ENCODE measurements around the gene CCSER2. TPM values are rescaled to one million over a fixed set of nuclear protein-coding genes. Genes with fewer than 3 reads are reported as not detected.

Gene CCSER2
- polyA plus RNA-seq, 1 of the 3 experiments (the other 2 are of a cell fraction) = 8.5 TPM

- Histone ChIP-seq H3K36me3 (replicated peaks in 1 of 2; ENCODE audit: control insufficient read depth in 1 of 2, insufficient read depth in 2 of 2, low read length in 1 of 2) (peaks cover under 1 to 22% of the 10 kb centered on the region in 2 experiments), H3K4me2 (no peak overlapping the region), H4K20me1 (ENCODE audit: insufficient read depth) (no peaks in the 10 kb centered on the region), H3K9ac (no peak overlapping the region), H3K9me2 (no peaks in the 10 kb centered on the region), H3F3A (replicated peaks; ENCODE audit: insufficient read depth) (no peaks in the 10 kb centered on the region), H3K79me2 (ENCODE audit: insufficient read depth) (peaks cover 15% of the 10 kb centered on the region), H3K4me1 (ENCODE audit: control insufficient read depth in 1 of 2, insufficient read depth in 2 of 2, low read depth in 1 of 2, low read length in 1 of 2) (peaks cover 0 to 2% of the 10 kb centered on the region in 2 experiments; a peak in 1 of 4 replicates), H3K27me3 (ENCODE audit: insufficient read depth) (no peaks in the 10 kb centered on the region), H3K27ac (ENCODE audit: low read depth in 2 of 2, low read length in 1 of 2) (no peak overlapping the region), H3K4me3 (ENCODE audit: low read depth in 2 of 2, low read length in 1 of 2) (no peak overlapping the region), H3K9me3 (no peaks in the 10 kb centered on the region), H2AFZ (ENCODE audit: low read depth) (no peak overlapping the region)
- ChIA-PET CTCF (no interaction called here), POLR2A (no interaction called here)
- no peak for TF ChIP-seq POLR2AphosphoS5 (IDR thresholded peaks at IDR 0.05; ENCODE audit: low read depth, low read length)
- 96% methylated on average over 6 of the region's 6 CpGs for WGBS (ENCODE audit: low lambda C conversion rate)
- DNase-seq = no peak
Measured at GRCh38 chr10:84453303-84453702, 124.9 kb downstream of the CCSER2 start.

- CTCF ChIA-PET = interaction anchor here (0.9 kb wide), 2 partner anchors 26 to 81 kb away, joined by 3 to 4 read pairs; no protein-coding TSS in a partner anchor
- 90% methylated on average over 2 of the region's 2 CpGs for WGBS (ENCODE audit: low lambda C conversion rate)
- no peak for TF ChIP-seq USF1 (IDR thresholded peaks at IDR 0.05; ENCODE audit: borderline replicate concordance, low read depth)
- TF ChIP-seq RAD21 (IDR thresholded peaks at IDR 0.05; ENCODE audit: low read length) = no peak
- no peak for TF ChIP-seq MXI1 (IDR thresholded peaks at IDR 0.05; ENCODE audit: low read depth, low read length)
- no peak for TF ChIP-seq SMC3 (IDR thresholded peaks at IDR 0.05; ENCODE audit: low read depth, low read length)
- no peak for TF ChIP-seq REST (IDR thresholded peaks at IDR 0.05; ENCODE audit: low read depth, low read length)
- no peak for TF ChIP-seq NFIC (IDR thresholded peaks at IDR 0.05; ENCODE audit: borderline replicate concordance)
- TF ChIP-seq ZBTB33 (IDR thresholded peaks at IDR 0.05; ENCODE audit: borderline replicate concordance, low read depth) = no peak
- TF ChIP-seq CHD2 (IDR thresholded peaks at IDR 0.05; ENCODE audit: low read length, partially characterized antibody) = no peak
- Histone ChIP-seq H2AFZ (ENCODE audit: low read depth) (no peak overlapping the region), H4K20me1 (ENCODE audit: insufficient read depth) (no peaks in the 10 kb centered on the region), H3K79me2 (ENCODE audit: insufficient read depth) (peaks cover 30% of the 10 kb centered on the region), H3K9me2 (no peaks in the 10 kb centered on the region), H3K27ac (ENCODE audit: low read depth in 2 of 2, low read length in 1 of 2) (no peak overlapping the region), H3F3A (replicated peaks; ENCODE audit: insufficient read depth) (no peaks in the 10 kb centered on the region), H3K4me1 (ENCODE audit: control insufficient read depth in 1 of 2, insufficient read depth in 2 of 2, low read depth in 1 of 2, low read length in 1 of 2) (peaks cover 0 to 2% of the 10 kb centered on the region in 2 experiments; a peak in 1 of 4 replicates), H3K9ac (no peak overlapping the region), H3K4me3 (ENCODE audit: low read depth in 2 of 2, low read length in 1 of 2) (no peak overlapping the region), H3K27me3 (ENCODE audit: insufficient read depth) (no peaks in the 10 kb centered on the region), H3K9me3 (peaks cover 3% of the 10 kb centered on the region; the same call in 1 of the 2 replicates), H3K36me3 (replicated peaks in 1 of 2; ENCODE audit: control insufficient read depth in 1 of 2, insufficient read depth in 2 of 2, low read length in 1 of 2) (peaks cover 3 to 40% of the 10 kb centered on the region in 2 experiments), H3K4me2 (no peak overlapping the region)
- POLR2A ChIA-PET = no interaction called here
- no peak for DNase-seq
Measured at GRCh38 chr10:84456126-84456525, 127.7 kb downstream of the CCSER2 start.

Data from SK-N-SH (cell line).